ENCODE measurements around the gene ERAP2. TPM values are rescaled to one million over a fixed set of nuclear protein-coding genes. Genes with fewer than 3 reads are reported as not detected.

The ERAP2 gene, protein sequence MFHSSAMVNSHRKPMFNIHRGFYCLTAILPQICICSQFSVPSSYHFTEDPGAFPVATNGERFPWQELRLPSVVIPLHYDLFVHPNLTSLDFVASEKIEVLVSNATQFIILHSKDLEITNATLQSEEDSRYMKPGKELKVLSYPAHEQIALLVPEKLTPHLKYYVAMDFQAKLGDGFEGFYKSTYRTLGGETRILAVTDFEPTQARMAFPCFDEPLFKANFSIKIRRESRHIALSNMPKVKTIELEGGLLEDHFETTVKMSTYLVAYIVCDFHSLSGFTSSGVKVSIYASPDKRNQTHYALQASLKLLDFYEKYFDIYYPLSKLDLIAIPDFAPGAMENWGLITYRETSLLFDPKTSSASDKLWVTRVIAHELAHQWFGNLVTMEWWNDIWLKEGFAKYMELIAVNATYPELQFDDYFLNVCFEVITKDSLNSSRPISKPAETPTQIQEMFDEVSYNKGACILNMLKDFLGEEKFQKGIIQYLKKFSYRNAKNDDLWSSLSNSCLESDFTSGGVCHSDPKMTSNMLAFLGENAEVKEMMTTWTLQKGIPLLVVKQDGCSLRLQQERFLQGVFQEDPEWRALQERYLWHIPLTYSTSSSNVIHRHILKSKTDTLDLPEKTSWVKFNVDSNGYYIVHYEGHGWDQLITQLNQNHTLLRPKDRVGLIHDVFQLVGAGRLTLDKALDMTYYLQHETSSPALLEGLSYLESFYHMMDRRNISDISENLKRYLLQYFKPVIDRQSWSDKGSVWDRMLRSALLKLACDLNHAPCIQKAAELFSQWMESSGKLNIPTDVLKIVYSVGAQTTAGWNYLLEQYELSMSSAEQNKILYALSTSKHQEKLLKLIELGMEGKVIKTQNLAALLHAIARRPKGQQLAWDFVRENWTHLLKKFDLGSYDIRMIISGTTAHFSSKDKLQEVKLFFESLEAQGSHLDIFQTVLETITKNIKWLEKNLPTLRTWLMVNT
- 10 to 100 TPM; 16.1 to 44.8 (median 19.5) TPM for total RNA-seq
- long read RNA-seq, donor 1, full-length matches to known transcripts, result 4 of 12 reads
- long read RNA-seq, donor 1, partial matches to known transcripts, result 7 of 12 reads
- long read RNA-seq, donor 1, other reads (novel, unspliced or antisense), result 1 of 12 reads
- long read RNA-seq, donor 2, full-length matches to known transcripts, result 7 of 13 reads
- long read RNA-seq, donor 2, partial matches to known transcripts, result 4 of 13 reads
- long read RNA-seq, donor 2, other reads (novel, unspliced or antisense), result 2 of 13 reads

DNA sequence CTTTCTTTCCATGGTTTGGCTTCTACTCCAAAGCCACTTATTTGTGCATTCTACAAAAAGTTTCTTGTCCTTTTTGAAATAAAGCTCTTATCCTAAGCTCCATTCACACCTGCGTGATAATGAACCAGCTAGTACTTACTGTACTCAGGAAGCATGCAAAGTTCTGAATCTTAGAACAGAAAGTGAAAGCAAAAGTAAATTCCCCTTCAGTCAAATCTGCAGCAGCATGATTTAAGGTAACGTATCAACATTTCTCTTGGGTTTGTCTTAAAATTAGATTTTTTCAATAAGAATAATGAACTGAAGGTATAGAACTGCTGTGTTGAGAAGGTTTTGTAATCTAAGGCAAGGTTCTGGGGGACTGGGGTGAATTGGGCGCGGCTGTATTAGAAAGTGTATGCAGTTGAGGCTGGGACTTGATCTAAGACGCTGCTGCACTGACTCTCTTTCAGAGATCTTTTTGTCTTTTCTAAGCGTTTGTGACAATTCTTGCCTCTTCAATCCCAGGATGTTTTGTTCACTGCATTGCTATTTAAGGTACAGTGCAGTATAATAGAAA lies at the start of gene ERAP2:
Gene ERAP2 (plus strand): TSS at position 209 of the 559 bp plus-strand sequence. CDS start 3,186 bp downstream, outside the sequence.
- intact Hi-C loops (cut with DNase I, micrococcal nuclease), result loop anchor here in 1 of 2 donors (10.0 kb wide), 1 partner anchor 288 kb away; no protein-coding TSS in a partner anchor
- TF ChIP-seq, protein P1, sequence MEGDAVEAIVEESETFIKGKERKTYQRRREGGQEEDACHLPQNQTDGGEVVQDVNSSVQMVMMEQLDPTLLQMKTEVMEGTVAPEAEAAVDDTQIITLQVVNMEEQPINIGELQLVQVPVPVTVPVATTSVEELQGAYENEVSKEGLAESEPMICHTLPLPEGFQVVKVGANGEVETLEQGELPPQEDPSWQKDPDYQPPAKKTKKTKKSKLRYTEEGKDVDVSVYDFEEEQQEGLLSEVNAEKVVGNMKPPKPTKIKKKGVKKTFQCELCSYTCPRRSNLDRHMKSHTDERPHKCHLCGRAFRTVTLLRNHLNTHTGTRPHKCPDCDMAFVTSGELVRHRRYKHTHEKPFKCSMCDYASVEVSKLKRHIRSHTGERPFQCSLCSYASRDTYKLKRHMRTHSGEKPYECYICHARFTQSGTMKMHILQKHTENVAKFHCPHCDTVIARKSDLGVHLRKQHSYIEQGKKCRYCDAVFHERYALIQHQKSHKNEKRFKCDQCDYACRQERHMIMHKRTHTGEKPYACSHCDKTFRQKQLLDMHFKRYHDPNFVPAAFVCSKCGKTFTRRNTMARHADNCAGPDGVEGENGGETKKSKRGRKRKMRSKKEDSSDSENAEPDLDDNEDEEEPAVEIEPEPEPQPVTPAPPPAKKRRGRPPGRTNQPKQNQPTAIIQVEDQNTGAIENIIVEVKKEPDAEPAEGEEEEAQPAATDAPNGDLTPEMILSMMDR (IDR thresholded peaks at IDR 0.05), result no peak

DNA sequence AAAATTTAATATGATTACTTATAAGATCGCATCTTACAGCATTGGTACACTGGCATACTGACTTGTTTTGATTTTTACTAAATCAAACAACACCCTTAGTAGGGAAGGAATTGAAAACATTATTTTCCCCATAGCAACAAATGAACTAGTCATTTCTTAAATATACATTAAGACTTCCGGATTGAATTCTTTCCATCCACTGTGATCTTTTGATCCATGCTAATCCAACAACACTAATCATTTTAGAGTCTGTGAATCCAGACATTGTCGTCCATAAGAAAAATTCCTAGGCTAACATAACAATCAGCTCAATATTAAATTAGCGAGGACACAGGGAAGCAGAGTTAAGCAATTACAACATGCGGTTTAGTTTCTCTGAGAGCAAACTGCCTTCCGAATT lies 47.0 kb upstream of the ERAP2 start:
- H3K4me3 ChIP-seq, result no peak overlapping the region
- ATAC-seq (no peak), DNase-seq (no peak)
- no peaks in the 10 kb centered on the region for H3K36me3 ChIP-seq (ENCODE audit: low read depth)
- intact Hi-C loops (cut with DNase I, micrococcal nuclease), result no loop called here
- no peaks in the 10 kb centered on the region for H3K9me3 ChIP-seq
- H3K4me1 ChIP-seq (ENCODE audit: low read depth), result peaks cover 6% of the 10 kb centered on the region
- TF ChIP-seq, protein P1 (IDR thresholded peaks at IDR 0.05), result no peak

More for the DNA sequence above, at the start of gene ERAP2:
- DNase-seq (peak in 2 of 3 donors; percentile 37 to 56), ATAC-seq (peak; percentile 80)
- no peaks in the 10 kb centered on the region for H3K36me3 ChIP-seq (ENCODE audit: low read depth)
- no peaks in the 10 kb centered on the region for H3K9me3 ChIP-seq
- H3K4me1 ChIP-seq (ENCODE audit: low read depth), result peaks cover 4% of the 10 kb centered on the region
- H3K4me3 ChIP-seq, result peak within 1 kb of the TSS; percentile 31

DNA sequence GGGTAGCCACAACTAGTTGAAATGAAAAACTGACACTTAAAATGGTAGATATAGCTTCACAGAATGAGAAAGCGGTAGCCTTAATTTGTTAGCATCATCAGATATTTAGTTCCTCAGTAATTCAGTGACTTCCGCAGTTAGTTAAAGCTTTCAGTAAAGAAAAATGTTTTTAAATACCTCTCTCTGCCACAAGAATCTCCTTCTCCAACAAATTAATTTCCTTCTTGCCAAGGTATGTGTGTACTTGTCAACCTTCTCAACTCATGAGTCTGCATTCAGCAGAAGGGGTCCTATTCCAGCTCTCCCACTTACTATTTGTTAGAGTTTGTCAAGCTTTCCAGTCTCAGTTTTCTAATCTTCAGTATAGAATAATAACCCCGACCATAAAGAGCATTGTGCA lies 42.3 kb upstream of the ERAP2 start:
- Histone ChIP-seq H3K4me1 (ENCODE audit: low read depth) (peaks cover 10% of the 10 kb centered on the region), H3K4me3 (no peak overlapping the region), H3K36me3 (ENCODE audit: low read depth) (no peaks in the 10 kb centered on the region), H3K9me3 (no peaks in the 10 kb centered on the region)
- intact Hi-C loops (cut with DNase I, micrococcal nuclease), result no loop called here
- TF ChIP-seq, protein P1 (IDR thresholded peaks at IDR 0.05), result no peak
- ATAC-seq, result no peak
- DNase-seq, result no peak

DNA sequence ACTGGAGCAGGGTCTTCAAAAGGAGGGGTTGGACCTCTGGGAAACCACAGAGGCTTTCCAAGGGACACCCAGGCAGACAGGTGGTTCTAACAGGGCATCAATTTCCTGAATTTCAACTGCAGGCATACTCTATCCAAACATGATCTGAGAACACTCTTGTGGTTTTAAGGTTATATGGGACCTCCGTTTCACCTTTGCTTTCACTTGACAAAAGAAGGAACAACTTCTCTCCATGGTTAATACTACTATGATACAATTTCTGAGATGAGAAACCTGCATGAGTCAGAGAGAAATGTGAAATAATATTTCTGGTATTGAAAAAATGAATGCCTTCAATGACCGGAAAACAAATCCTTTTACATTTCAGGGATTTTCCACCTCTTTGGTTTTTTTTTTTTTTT lies 40.5 kb upstream of the ERAP2 start:
- ATAC-seq (no peak), DNase-seq (no peak)
- H3K36me3 ChIP-seq (ENCODE audit: low read depth), result no peaks in the 10 kb centered on the region
- H3K9me3 ChIP-seq, result no peaks in the 10 kb centered on the region
- TF ChIP-seq, protein P1 (IDR thresholded peaks at IDR 0.05), result no peak
- no peak overlapping the region for H3K4me3 ChIP-seq
- H3K4me1 ChIP-seq (ENCODE audit: low read depth), result peaks cover 9% of the 10 kb centered on the region
- intact Hi-C loops (cut with DNase I, micrococcal nuclease), result no loop called here

DNA sequence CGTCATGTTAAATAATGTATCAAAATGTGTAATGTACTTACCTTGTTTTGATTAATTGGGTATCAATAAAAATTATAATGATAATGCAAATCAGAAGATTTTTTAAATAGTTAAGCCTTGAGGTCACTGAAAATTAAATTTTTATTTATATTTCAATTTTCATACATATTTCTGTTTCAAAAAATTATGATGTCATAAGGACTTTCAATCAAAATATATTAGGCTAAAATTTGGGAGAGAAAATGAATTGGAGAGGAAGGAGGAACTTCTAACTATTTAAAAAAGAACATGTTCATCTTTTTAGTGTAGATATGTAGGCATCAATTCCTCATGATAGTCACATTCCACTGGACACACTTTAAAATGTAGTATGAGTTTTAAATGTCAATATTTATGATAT lies 39.5 kb upstream of the ERAP2 start:
- no peak overlapping the region for H3K4me3 ChIP-seq
- peaks cover 8% of the 10 kb centered on the region for H3K4me1 ChIP-seq (ENCODE audit: low read depth)
- DNase-seq, result no peak
- TF ChIP-seq, protein P1 (IDR thresholded peaks at IDR 0.05), result no peak
- H3K9me3 ChIP-seq, result no peaks in the 10 kb centered on the region
- intact Hi-C loops (cut with DNase I, micrococcal nuclease), result no loop called here
- H3K36me3 ChIP-seq (ENCODE audit: low read depth), result no peaks in the 10 kb centered on the region
- no peak for ATAC-seq

All from mucosa of descending colon (tissue), 3 donors.